Measurements from ENCODE around the gene SAMD9. TPM values are rescaled to one million over a fixed set of nuclear protein-coding genes. Genes with fewer than 3 reads are reported as not detected.

Gene SAMD9
- total and polyA plus RNA-seq, 2 experiments from 2014 or later, result 0.17 TPM; not detected in 1

GRCh38 chr7:93132216-93132615, 14.4 kb upstream of the SAMD9 start:
- Histone ChIP-seq H3K27ac (ENCODE audit: low read depth) (no peak overlapping the region), H3K36me3 (ENCODE audit: insufficient read depth) (no peaks in the 10 kb centered on the region), H3K4me3 (no peak overlapping the region), H2AFZ (no peak overlapping the region), H3K9me2 (ENCODE audit: insufficient read depth) (peaks cover 14% of the 10 kb centered on the region), H3K4me1 (ENCODE audit: insufficient read depth) (peaks cover 6% of the 10 kb centered on the region), H3K4me2 (no peak overlapping the region), H4K20me1 (replicated peaks; ENCODE audit: insufficient read depth) (no peaks in the 10 kb centered on the region), H3F3A (replicated peaks; ENCODE audit: low read depth) (no peaks in the 10 kb centered on the region), H3K79me2 (replicated peaks; ENCODE audit: insufficient read depth) (no peaks in the 10 kb centered on the region), H3K27me3 (ENCODE audit: insufficient read depth) (no peaks in the 10 kb centered on the region)
- no peaks in the 10 kb centered on the region; the same call in 2 of the 3 replicates for H3K36me3 Mint-ChIP-seq (ENCODE audit: low read depth)
- DNase-seq (ENCODE audit: low spot score) (no peak), ATAC-seq (no peak)
- H3K4me1 Mint-ChIP-seq, result peaks cover 3% of the 10 kb centered on the region; the same call in 1 of the 3 replicates
- no peak for TF ChIP-seq ZNF331 (CRISPR knock-in tag; IDR thresholded peaks at IDR 0.05; ENCODE audit: low read depth)
- no peak for TF ChIP-seq EZH2phosphoT487 (IDR thresholded peaks at IDR 0.05; ENCODE audit: unreplicated experiment)
- no peak for TF ChIP-seq ZNF114 (CRISPR knock-in tag; IDR thresholded peaks at IDR 0.05)
- no peak for TF ChIP-seq REST (IDR thresholded peaks at IDR 0.05; ENCODE audit: unreplicated experiment)
- TF ChIP-seq CREB1 (CRISPR knock-in tag; IDR thresholded peaks at IDR 0.05; ENCODE audit: low read depth), result no peak
- no peak for TF ChIP-seq EZH2 (IDR thresholded peaks at IDR 0.05; ENCODE audit: low read depth, unreplicated experiment)
- no peak for TF ChIP-seq POLR2AphosphoS5 (IDR thresholded peaks at IDR 0.05; ENCODE audit: low read depth)
- no peak for TF ChIP-seq ZNF462 (CRISPR knock-in tag; IDR thresholded peaks at IDR 0.05)
- no peak for TF ChIP-seq ETS1 (IDR thresholded peaks at IDR 0.05)
- no peak for TF ChIP-seq STAT1 (IDR thresholded peaks at IDR 0.05; ENCODE audit: unreplicated experiment)
- no peak for TF ChIP-seq JUNB (IDR thresholded peaks at IDR 0.05; ENCODE audit: unreplicated experiment)
- TF ChIP-seq NANOG (IDR thresholded peaks at IDR 0.05; ENCODE audit: borderline replicate concordance), result no peak
- TF ChIP-seq CTCF (conservative IDR thresholded peaks at IDR 0.05; ENCODE audit: low read depth in 2 of 2), result no peak
- peaks cover 2% of the 10 kb centered on the region for H3K27me3 Mint-ChIP-seq (ENCODE audit: insufficient read depth, low read depth, poor library complexity)
- H3K4me3 Mint-ChIP-seq, result no peak overlapping the region
- peaks cover 14% of the 10 kb centered on the region for H3K9me3 Mint-ChIP-seq
- no peak overlapping the region for H3K27ac Mint-ChIP-seq
